GM23338 (cell line): ENCODE results near the gene PSMA1. TPM values are rescaled to one million over a fixed set of nuclear protein-coding genes. Genes with fewer than 3 reads are reported as not detected.

ENCODE experiments used
- ATAC-seq: fragments of 200-7000 bp; cut with Tn5 transposase; 3 replicates; pipeline ENCODE4 v1.9.1; 2020
- DNase-seq: peaks from one replicate; pipeline ENCODE4 v3.0.0-alpha.2; 2015; ENCODE audit warnings: low spot score
- H2AFZ ChIP-seq: fragments of 200-600 bp; sonication (generic); 2 replicates; pipeline ENCODE4 v1.8.0; 2016; ENCODE audit warnings: antibody characterized with exemption, mild to moderate bottlenecking, moderate library complexity
- H3F3A ChIP-seq: fragments of 200-600 bp; sonication (generic); replicated peaks from 2 replicates; pipeline ENCODE4 v1.8.0; 2017; ENCODE audit warnings: antibody characterized with exemption, mixed run types, low read depth
- H3K27ac ChIP-seq: fragments of 200-600 bp; sonication (generic); 2 replicates; pipeline ENCODE4 v1.6.1; 2016; ENCODE audit warnings: low read depth
- H3K27me3 ChIP-seq: fragments of 200-600 bp; sonication (generic); 2 replicates; pipeline ENCODE4 v1.8.0; 2016; ENCODE audit warnings: mild to moderate bottlenecking, mixed run types, moderate library complexity; ENCODE audit not compliant: insufficient read depth
- H3K36me3 ChIP-seq: fragments of 200-600 bp; sonication (generic); 2 replicates; pipeline ENCODE4 v1.8.0; 2016; ENCODE audit warnings: mild to moderate bottlenecking; ENCODE audit not compliant: insufficient read depth
- H3K4me1 ChIP-seq: fragments of 200-600 bp; sonication (generic); 2 replicates; pipeline ENCODE4 v1.8.0; 2016; ENCODE audit warnings: mild to moderate bottlenecking, moderate library complexity; ENCODE audit not compliant: insufficient read depth
- H3K4me2 ChIP-seq: fragments of 200-600 bp; sonication (generic); 2 replicates; pipeline ENCODE4 v1.7.1; 2017; ENCODE audit warnings: mixed run types
- H3K4me3 ChIP-seq: fragments of 200-600 bp; sonication (generic); 2 replicates; pipeline ENCODE4 v1.6.1; 2016; ENCODE audit warnings: mixed run types
- H3K79me2 ChIP-seq: fragments of 200-600 bp; sonication (generic); replicated peaks from 2 replicates; pipeline ENCODE4 v1.8.0; 2017; ENCODE audit warnings: mild to moderate bottlenecking; ENCODE audit not compliant: insufficient read depth
- H3K9me2 ChIP-seq: fragments of 200-600 bp; sonication (generic); 2 replicates; pipeline ENCODE4 v1.8.0; 2017; ENCODE audit not compliant: insufficient read depth
- H4K20me1 ChIP-seq: fragments of 200-600 bp; sonication (generic); replicated peaks from 2 replicates; pipeline ENCODE4 v1.8.0; 2017; ENCODE audit warnings: mild to moderate bottlenecking; ENCODE audit not compliant: insufficient read depth
- H3K27ac Mint-ChIP-seq: 2 replicates; pipeline ENCODE4 v1.8.0; 2020; ENCODE audit warnings: inconsistent platforms, mild to moderate bottlenecking, moderate library complexity, mixed read lengths
- H3K27me3 Mint-ChIP-seq: 3 replicates; pipeline ENCODE4 v1.8.0; 2022; ENCODE audit warnings: low read depth, mild to moderate bottlenecking, moderate library complexity, mixed read lengths, inconsistent platforms; ENCODE audit not compliant: insufficient read depth, poor library complexity
- H3K36me3 Mint-ChIP-seq: 3 replicates; pipeline ENCODE4 v1.8.0; 2021; ENCODE audit warnings: low read depth, mild to moderate bottlenecking, inconsistent platforms, moderate library complexity, mixed read lengths
- H3K4me1 Mint-ChIP-seq: 3 replicates; pipeline ENCODE4 v1.8.0; 2020; ENCODE audit warnings: mild to moderate bottlenecking, inconsistent platforms, mixed read lengths
- H3K4me3 Mint-ChIP-seq: 3 replicates; pipeline ENCODE4 v1.8.0; 2021; ENCODE audit warnings: moderate library complexity, mild to moderate bottlenecking, inconsistent platforms, mixed read lengths
- H3K9me3 Mint-ChIP-seq: 3 replicates; pipeline ENCODE4 v1.8.0; 2020; ENCODE audit warnings: moderate library complexity, mild to moderate bottlenecking, inconsistent platforms, mixed read lengths
- CREB1 ChIP-seq: fragments of 250-450 bp; sonication (Bioruptor Pico); IDR thresholded peaks from 2 replicates; pipeline ENCODE4 v1.5.0; 2020; ENCODE audit warnings: low read depth, mild to moderate bottlenecking, moderate library complexity
- CTCF ChIP-seq, 2 experiments: fragments of 200-600 bp in 1 of 2; sonication (generic) in 1 of 2; conservative IDR thresholded peaks; 2 replicates each; pipeline versions ENCODE4 v1.5.1 to v1.6.1; 2016 to 2017; ENCODE audit warnings: antibody characterized with exemption in 2 of 2, low read depth in 2 of 2, mild to moderate bottlenecking in 2 of 2, moderate library complexity in 1 of 2
- ETS1 ChIP-seq: IDR thresholded peaks from 2 replicates; pipeline ENCODE4 v1.6.1; 2016; ENCODE audit warnings: antibody characterized with exemption
- EZH2 ChIP-seq: fragments of 200-600 bp; sonication (generic); IDR thresholded peaks from one replicate; pipeline ENCODE4 v1.8.0; 2017; ENCODE audit warnings: antibody characterized with exemption, mild to moderate bottlenecking, low read depth; ENCODE audit not compliant: unreplicated experiment
- EZH2phosphoT487 ChIP-seq: fragments of 200-600 bp; sonication (generic); IDR thresholded peaks from one replicate; pipeline ENCODE4 v1.8.1; 2018; ENCODE audit warnings: antibody characterized with exemption; ENCODE audit not compliant: unreplicated experiment
- JUNB ChIP-seq: IDR thresholded peaks from one replicate; pipeline ENCODE4 v1.6.1; 2016; ENCODE audit warnings: antibody characterized with exemption; ENCODE audit not compliant: unreplicated experiment
- NANOG ChIP-seq: IDR thresholded peaks from 2 replicates; pipeline ENCODE4 v1.6.1; 2016; ENCODE audit warnings: antibody characterized with exemption, borderline replicate concordance
- POLR2AphosphoS5 ChIP-seq: IDR thresholded peaks from 2 replicates; pipeline ENCODE4 v1.6.1; 2016; ENCODE audit warnings: antibody characterized with exemption, low read depth
- REST ChIP-seq: IDR thresholded peaks from one replicate; pipeline ENCODE4 v1.6.1; 2018; ENCODE audit warnings: antibody characterized with exemption; ENCODE audit not compliant: unreplicated experiment
- STAT1 ChIP-seq: IDR thresholded peaks from one replicate; pipeline ENCODE4 v1.6.1; 2016; ENCODE audit warnings: antibody characterized with exemption; ENCODE audit not compliant: unreplicated experiment
- ZNF114 ChIP-seq: fragments of 250-450 bp; sonication (Bioruptor Pico); IDR thresholded peaks from 2 replicates; pipeline ENCODE4 v1.5.0; 2020; ENCODE audit warnings: mild to moderate bottlenecking, moderate library complexity
- ZNF331 ChIP-seq: fragments of 250-450 bp; sonication (Bioruptor Pico); IDR thresholded peaks from 2 replicates; pipeline ENCODE4 v1.5.0; 2020; ENCODE audit warnings: low read depth, mild to moderate bottlenecking, moderate library complexity
- polyA plus RNA-seq: library from polyadenylated mRNA; unstranded; fragments of >200 nt; fragmentation: Nextera tagmentation; extraction: Ambion mirVana; gene quantifications from 2 replicates; pipeline ENCODE4 v1.2.1, GENCODE V29; 2016
- total RNA-seq: library from RNA; depleted of rRNA; stranded (reverse); fragments of >200 nt; shearing (Covaris generic); gene quantifications from 2 replicates; pipeline ENCODE4 v1.2.3, GENCODE V29; 2014

The PSMA1 gene
- total and polyA plus RNA-seq, 2 experiments from 2014 or later: 169 to 338 TPM

- Histone ChIP-seq H3K9me2 (no peaks in the 10 kb centered on the region), H3K4me3 (no peak overlapping the region), H3K27ac (no peak overlapping the region), H4K20me1 (no peaks in the 10 kb centered on the region), H3K79me2 (no peaks in the 10 kb centered on the region), H3K36me3 (no peaks in the 10 kb centered on the region), H2AFZ (no peak overlapping the region), H3K4me1 (no peaks in the 10 kb centered on the region), H3K4me2 (no peak overlapping the region), H3K27me3 (no peaks in the 10 kb centered on the region), H3F3A (no peaks in the 10 kb centered on the region)
- DNase-seq (no peak), ATAC-seq (no peak)
- TF ChIP-seq CREB1 (CRISPR knock-in tag) (no peak), CTCF (conservative IDR thresholded peaks at IDR 0.05; ENCODE audit: low read depth in 2 of 2) (no peak), REST (no peak), STAT1 (no peak), ETS1 (no peak), ZNF331 (CRISPR knock-in tag) (no peak), EZH2 (no peak), NANOG (no peak), JUNB (no peak), EZH2phosphoT487 (no peak), POLR2AphosphoS5 (no peak), ZNF114 (CRISPR knock-in tag) (no peak)
- Mint-ChIP-seq H3K27ac (no peak overlapping the region), H3K4me3 (no peak overlapping the region), H3K27me3 (no peaks in the 10 kb centered on the region), H3K4me1 (no peaks in the 10 kb centered on the region), H3K36me3 (no peaks in the 10 kb centered on the region), H3K9me3 (no peaks in the 10 kb centered on the region)
These were observed 29.7 kb upstream of the PSMA1 start for GRCh38 chr11:14549891-14550290.
